Esophagus muscularis mucosa (tissue), 3 donors: ENCODE data around the gene SYNJ2.

ENCODE experiments used
- POLR2A ChIP-seq: fragments of 450-650 bp; IDR thresholded peaks from one replicate; pipeline ENCODE4 v1.6.1; 2017; ENCODE audit warnings: antibody characterized with exemption, moderate library complexity, mild to moderate bottlenecking, low read depth
- TF ChIP-seq, protein P1 (sequence below), 3 experiments: fragments of 200-600 bp in 2 of 3; fragments of 450-650 bp in 1 of 3; sonication (generic) in 2 of 3; IDR thresholded peaks; one replicate each; pipeline ENCODE4 v1.5.1; 2017 to 2019; ENCODE audit warnings: antibody characterized with exemption in 3 of 3, mild to moderate bottlenecking in 2 of 3, moderate library complexity in 1 of 3

DNA sequence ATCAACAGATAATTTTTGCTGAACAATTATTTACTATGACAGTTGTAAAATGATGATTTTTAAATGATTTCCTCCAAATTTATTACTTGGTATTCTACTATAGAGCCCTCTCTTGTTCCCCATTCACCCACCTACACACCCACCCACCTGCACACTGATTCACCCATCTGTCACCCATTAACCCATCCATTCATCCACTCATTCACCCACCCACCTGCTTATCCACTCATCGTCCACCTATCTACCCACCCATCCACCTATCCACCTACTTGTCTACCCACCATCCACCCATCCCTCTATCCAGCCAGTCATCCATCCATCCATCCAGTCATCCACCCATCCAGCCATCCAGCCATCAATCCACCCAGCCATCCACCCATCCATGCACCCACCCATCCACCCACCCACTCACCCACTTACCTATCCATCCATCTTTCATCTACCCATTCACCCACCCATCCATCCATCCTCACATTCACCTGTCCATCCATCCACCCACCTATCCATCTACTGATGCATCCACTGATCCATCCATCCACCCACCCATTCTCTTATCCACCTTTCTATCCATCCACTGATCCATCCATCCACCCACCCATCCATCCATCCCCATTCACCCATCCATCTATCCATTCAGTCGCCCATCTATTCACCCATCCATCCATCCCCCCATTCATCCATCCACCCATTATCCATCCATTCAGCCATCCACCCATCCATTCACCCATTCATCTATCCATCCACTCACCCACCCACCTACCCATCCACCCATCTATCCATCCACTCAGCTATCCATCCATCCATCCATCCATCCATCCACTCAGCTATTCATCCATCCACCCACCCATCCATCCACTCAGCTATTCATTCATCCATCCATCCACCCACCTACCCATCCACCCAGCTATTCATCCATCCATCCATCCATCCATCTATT lies 72.0 kb downstream of the SYNJ2 start:
- TF ChIP-seq, protein P1, sequence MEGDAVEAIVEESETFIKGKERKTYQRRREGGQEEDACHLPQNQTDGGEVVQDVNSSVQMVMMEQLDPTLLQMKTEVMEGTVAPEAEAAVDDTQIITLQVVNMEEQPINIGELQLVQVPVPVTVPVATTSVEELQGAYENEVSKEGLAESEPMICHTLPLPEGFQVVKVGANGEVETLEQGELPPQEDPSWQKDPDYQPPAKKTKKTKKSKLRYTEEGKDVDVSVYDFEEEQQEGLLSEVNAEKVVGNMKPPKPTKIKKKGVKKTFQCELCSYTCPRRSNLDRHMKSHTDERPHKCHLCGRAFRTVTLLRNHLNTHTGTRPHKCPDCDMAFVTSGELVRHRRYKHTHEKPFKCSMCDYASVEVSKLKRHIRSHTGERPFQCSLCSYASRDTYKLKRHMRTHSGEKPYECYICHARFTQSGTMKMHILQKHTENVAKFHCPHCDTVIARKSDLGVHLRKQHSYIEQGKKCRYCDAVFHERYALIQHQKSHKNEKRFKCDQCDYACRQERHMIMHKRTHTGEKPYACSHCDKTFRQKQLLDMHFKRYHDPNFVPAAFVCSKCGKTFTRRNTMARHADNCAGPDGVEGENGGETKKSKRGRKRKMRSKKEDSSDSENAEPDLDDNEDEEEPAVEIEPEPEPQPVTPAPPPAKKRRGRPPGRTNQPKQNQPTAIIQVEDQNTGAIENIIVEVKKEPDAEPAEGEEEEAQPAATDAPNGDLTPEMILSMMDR (IDR thresholded peaks at IDR 0.05) = no peak
- TF ChIP-seq POLR2A = no peak
